OCI-LY1 (cell line): ENCODE results near the gene LY6G5C.
A peak's percentile ranks its signal among the peaks of the same experiment; 100 is the strongest.

Experiments used
- H2AFZ ChIP-seq: fragments of 200-600 bp; sonication (generic), shearing (Covaris generic); 2 replicates; pipeline ENCODE4 v1.6.0; 2014; ENCODE audit warnings: antibody characterized with exemption, mild to moderate bottlenecking, low read length
- H3F3A ChIP-seq: fragments of 200-600 bp; sonication (generic), shearing (Covaris generic); 2 replicates; pipeline ENCODE4 v1.6.0; 2014; ENCODE audit warnings: mild to moderate bottlenecking, antibody characterized with exemption, low read length, moderate library complexity; ENCODE audit not compliant: insufficient read depth
- H3K27ac ChIP-seq: fragments of 200-600 bp; sonication (generic); 2 replicates; pipeline ENCODE4 v1.5.1; 2014; ENCODE audit warnings: low read length, mixed run types, mild to moderate bottlenecking, low read depth; ENCODE audit not compliant: poor library complexity, severe bottlenecking
- H3K27me3 ChIP-seq: fragments of 200-600 bp; sonication (generic); 2 replicates; pipeline ENCODE4 v1.6.0; 2014; ENCODE audit warnings: antibody characterized with exemption, mild to moderate bottlenecking, low read length, moderate library complexity; ENCODE audit not compliant: insufficient read depth
- H3K36me3 ChIP-seq: fragments of 200-600 bp; sonication (generic); 2 replicates; pipeline ENCODE4 v1.6.1; 2014; ENCODE audit warnings: mild to moderate bottlenecking, antibody characterized with exemption, low read length, moderate library complexity, mixed read lengths; ENCODE audit not compliant: insufficient read depth
- H3K4me1 ChIP-seq: fragments of 200-600 bp; sonication (generic); 2 replicates; pipeline ENCODE4 v1.5.1; 2014; ENCODE audit warnings: mild to moderate bottlenecking, low read length, moderate library complexity; ENCODE audit not compliant: insufficient read depth, severe bottlenecking
- H3K4me2 ChIP-seq: fragments of 200-600 bp; sonication (generic), shearing (Covaris generic); 2 replicates; pipeline ENCODE4 v1.6.1; 2014; ENCODE audit warnings: low read length
- H3K4me3 ChIP-seq: fragments of 200-600 bp; sonication (generic); 2 replicates; pipeline ENCODE4 v1.5.1; 2014; ENCODE audit warnings: low read length, low read depth, mild to moderate bottlenecking, mixed read lengths; ENCODE audit not compliant: poor library complexity, severe bottlenecking
- H3K79me2 ChIP-seq: fragments of 200-600 bp; shearing (Covaris generic); 2 replicates; pipeline ENCODE4 v1.6.1; 2016; ENCODE audit warnings: mixed run types, low read length, mixed read lengths; ENCODE audit not compliant: insufficient read depth
- H3K9ac ChIP-seq: fragments of 200-600 bp; sonication (generic), shearing (Covaris generic); 2 replicates; pipeline ENCODE4 v1.6.1; 2014; ENCODE audit warnings: mild to moderate bottlenecking, low read length, mixed read lengths
- H3K9me2 ChIP-seq: fragments of 200-600 bp; sonication (generic), shearing (Covaris generic); 2 replicates; pipeline ENCODE4 v1.6.1; 2014; ENCODE audit warnings: low read depth, mild to moderate bottlenecking, low read length, mixed read lengths
- H3K9me3 ChIP-seq: fragments of 200-600 bp; shearing (Covaris generic); 2 replicates; pipeline ENCODE4 v1.6.1; 2014; ENCODE audit warnings: low read length, mixed read lengths
- H4K20me1 ChIP-seq: fragments of 200-600 bp; sonication (generic), shearing (Covaris generic); 2 replicates; pipeline ENCODE4 v1.6.0; 2016; ENCODE audit warnings: mild to moderate bottlenecking, low read length; ENCODE audit not compliant: insufficient read depth
- EZH2 ChIP-seq: fragments of 200-600 bp; sonication (generic), shearing (Covaris generic); IDR thresholded peaks from 2 replicates; pipeline ENCODE4 v1.8.0; 2017; ENCODE audit warnings: borderline replicate concordance, mixed run types, mild to moderate bottlenecking, antibody characterized with exemption, low read length, moderate library complexity, mixed read lengths
- TF ChIP-seq, protein P1 (sequence below): fragments of 200-600 bp; sonication (generic), shearing (Covaris generic); IDR thresholded peaks from 2 replicates; pipeline ENCODE4 v1.5.1; 2017; ENCODE audit warnings: mild to moderate bottlenecking, antibody characterized with exemption, low read length, moderate library complexity, mixed read lengths

LY6G5C gene

DNA sequence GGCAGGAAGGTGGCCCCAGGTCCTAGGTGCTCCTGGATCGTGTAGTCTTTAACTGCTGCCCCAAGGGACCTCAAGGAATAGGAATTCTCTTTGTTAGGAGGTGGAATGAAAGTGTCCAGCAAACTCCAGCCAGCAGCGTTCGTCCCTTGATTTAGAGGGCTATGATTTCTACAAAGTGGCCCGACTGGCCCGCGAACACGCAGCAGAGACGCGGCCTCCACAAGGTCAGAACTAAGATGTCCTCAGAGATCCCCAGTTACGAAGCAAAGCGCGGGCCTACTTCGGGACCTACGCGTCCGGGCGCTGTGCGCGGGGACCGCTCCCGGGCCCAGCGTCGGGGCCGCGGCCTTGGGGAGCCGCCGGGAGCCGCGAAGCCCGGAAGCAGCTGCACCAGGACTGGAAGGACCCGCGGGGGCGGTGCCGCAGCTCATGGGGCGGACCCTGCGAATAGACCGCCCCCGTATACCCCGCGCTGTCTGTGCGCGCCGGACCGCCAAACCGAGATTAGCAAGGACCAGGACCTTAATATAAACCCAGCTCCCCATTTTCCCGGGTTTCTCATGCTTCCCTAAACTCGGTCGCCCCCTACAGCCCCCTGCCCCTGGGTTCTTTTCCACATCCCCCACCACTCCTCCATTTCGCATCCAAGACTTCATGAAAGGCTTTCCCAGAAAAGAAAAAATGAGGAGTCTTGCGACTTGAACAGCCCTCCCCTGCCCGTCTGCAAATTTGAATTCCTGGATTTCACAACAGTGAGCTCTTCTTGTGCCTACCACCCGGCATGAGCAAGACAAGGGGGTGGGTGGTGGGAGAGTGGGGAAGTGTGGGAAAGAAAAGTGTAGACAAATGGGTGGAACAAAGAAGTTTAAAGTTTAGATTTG lies 20.2 kb downstream of the LY6G5C start, which contains the start of gene C6orf47:
TSS of gene C6orf47 (minus strand) at position 398 of the 881 bp plus-strand sequence. CDS start 831 bp downstream, outside the sequence.
- no peaks in the 10 kb centered on the region for H3K27me3 ChIP-seq
- peaks cover 18% of the 10 kb centered on the region; the same call in 1 of the 2 replicates for H3K79me2 ChIP-seq
- peaks cover 17% of the 10 kb centered on the region; the same call in 1 of the 2 replicates for H3K36me3 ChIP-seq
- no peak for TF ChIP-seq EZH2
- TF ChIP-seq, protein P1, sequence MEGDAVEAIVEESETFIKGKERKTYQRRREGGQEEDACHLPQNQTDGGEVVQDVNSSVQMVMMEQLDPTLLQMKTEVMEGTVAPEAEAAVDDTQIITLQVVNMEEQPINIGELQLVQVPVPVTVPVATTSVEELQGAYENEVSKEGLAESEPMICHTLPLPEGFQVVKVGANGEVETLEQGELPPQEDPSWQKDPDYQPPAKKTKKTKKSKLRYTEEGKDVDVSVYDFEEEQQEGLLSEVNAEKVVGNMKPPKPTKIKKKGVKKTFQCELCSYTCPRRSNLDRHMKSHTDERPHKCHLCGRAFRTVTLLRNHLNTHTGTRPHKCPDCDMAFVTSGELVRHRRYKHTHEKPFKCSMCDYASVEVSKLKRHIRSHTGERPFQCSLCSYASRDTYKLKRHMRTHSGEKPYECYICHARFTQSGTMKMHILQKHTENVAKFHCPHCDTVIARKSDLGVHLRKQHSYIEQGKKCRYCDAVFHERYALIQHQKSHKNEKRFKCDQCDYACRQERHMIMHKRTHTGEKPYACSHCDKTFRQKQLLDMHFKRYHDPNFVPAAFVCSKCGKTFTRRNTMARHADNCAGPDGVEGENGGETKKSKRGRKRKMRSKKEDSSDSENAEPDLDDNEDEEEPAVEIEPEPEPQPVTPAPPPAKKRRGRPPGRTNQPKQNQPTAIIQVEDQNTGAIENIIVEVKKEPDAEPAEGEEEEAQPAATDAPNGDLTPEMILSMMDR, result no peak
- no peak within 1 kb of the TSS for H2AFZ ChIP-seq
- H3K9me3 ChIP-seq, result no peaks in the 10 kb centered on the region
- no peaks in the 10 kb centered on the region for H3F3A ChIP-seq
- peak within 1 kb of the TSS; percentile 97 for H3K4me2 ChIP-seq
- peak within 1 kb of the TSS; percentile 54 for H3K27ac ChIP-seq
- no peaks in the 10 kb centered on the region for H3K9me2 ChIP-seq
- H3K9ac ChIP-seq, result peak within 1 kb of the TSS; percentile 94
- no peaks in the 10 kb centered on the region for H4K20me1 ChIP-seq
- H3K4me1 ChIP-seq, result peaks cover 60% of the 10 kb centered on the region
- H3K4me3 ChIP-seq, result peak within 1 kb of the TSS; percentile 89

DNA sequence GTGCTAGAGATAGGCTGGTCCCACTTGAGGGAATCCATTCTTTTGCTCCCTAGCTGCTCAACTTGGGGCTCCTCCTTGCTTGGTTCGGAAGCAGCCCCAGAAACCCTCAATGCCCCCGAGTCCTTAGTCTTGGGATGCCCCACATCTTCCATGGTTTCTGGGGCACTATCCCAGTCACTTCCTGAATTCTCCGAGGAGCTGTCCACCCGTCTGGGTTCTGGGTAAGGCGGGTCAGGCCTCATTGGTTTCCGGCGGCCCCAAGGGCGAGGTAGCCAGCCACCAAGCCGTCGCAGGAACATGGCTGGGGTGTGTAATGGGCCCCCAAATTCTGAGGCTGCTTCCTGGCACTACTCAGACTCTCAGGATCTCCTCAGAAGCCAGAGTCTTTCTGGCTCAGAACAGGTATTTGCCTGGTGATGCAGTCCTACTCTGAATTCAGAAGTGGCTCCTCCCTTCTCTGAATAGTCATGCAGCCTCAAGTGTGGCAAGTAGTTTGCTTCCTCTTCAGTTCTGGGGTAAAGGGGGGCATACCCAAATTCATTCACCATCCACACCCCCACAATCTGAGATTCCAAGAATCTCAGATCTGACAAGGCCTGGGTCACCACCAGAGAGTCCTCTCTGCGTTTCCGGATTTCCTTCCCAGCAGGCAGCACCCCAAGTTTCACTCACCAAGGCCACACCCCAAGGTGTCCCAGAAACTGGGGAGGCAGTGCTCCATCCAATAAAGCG lies 21.1 kb downstream of the LY6G5C start:
- H4K20me1 ChIP-seq, result no peaks in the 10 kb centered on the region
- H3K27ac ChIP-seq, result peak overlapping the region; percentile 54
- peak overlapping the region; percentile 94 for H3K9ac ChIP-seq
- peak overlapping the region; percentile 89 for H3K4me3 ChIP-seq
- H3K36me3 ChIP-seq, result peaks cover 17% of the 10 kb centered on the region; the same call in 1 of the 2 replicates
- peak overlapping the region; percentile 97 for H3K4me2 ChIP-seq
- peaks cover 60% of the 10 kb centered on the region for H3K4me1 ChIP-seq
- TF ChIP-seq, protein P1, result no peak
- TF ChIP-seq EZH2, result no peak
- no peaks in the 10 kb centered on the region for H3K9me2 ChIP-seq
- H3K79me2 ChIP-seq, result peaks cover 18% of the 10 kb centered on the region; the same call in 1 of the 2 replicates
- no peaks in the 10 kb centered on the region for H3F3A ChIP-seq
- no peaks in the 10 kb centered on the region for H3K9me3 ChIP-seq
- H2AFZ ChIP-seq, result no peak overlapping the region
- H3K27me3 ChIP-seq, result no peaks in the 10 kb centered on the region

DNA sequence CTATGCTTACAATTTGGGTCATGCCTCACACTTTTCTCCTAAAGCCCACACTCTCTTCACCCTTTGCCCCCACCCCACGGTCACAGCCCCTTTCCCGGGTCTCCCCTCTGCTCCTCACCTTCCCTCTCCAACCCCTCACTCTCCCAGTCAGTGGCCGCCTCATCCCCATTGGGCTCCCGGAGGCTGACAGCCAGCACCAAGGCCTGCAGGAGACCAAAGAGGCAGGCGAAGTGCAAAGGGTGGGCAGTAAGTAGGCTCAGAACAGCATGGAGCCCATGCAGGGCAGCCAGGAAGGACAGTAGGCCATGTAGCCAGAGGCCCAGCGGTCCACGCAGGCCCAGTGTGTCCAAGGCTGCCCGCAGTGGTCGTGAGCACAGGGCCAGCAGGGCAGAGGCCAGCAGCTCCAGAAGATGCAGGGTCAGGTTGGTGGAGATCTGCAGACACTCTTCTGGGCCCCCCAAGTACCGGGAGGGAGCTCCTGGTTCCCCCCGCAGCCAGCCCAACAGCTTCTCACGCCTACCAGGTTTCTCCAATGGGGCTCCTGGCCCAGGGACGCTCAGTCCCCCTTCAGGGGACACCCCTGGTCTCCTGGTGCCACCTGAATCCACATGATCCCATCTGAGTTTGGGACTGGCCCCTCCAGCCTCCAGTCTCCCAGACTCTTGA lies 21.8 kb downstream of the LY6G5C start:
- H3K4me2 ChIP-seq, result peak overlapping the region; percentile 97
- TF ChIP-seq, protein P1, result no peak
- TF ChIP-seq EZH2, result no peak
- H2AFZ ChIP-seq, result no peak overlapping the region
- H3K27me3 ChIP-seq, result no peaks in the 10 kb centered on the region
- H4K20me1 ChIP-seq, result no peaks in the 10 kb centered on the region
- H3K36me3 ChIP-seq, result peaks cover 17% of the 10 kb centered on the region; the same call in 1 of the 2 replicates
- H3K79me2 ChIP-seq, result peaks cover 13% of the 10 kb centered on the region; the same call in 1 of the 2 replicates
- peak overlapping the region; percentile 94; the same call in 1 of the 2 replicates for H3K9ac ChIP-seq
- no peaks in the 10 kb centered on the region for H3F3A ChIP-seq
- H3K4me3 ChIP-seq, result peak overlapping the region; percentile 89
- no peaks in the 10 kb centered on the region for H3K9me3 ChIP-seq
- no peak overlapping the region for H3K27ac ChIP-seq
- H3K9me2 ChIP-seq, result no peaks in the 10 kb centered on the region
- H3K4me1 ChIP-seq, result peaks cover 56% of the 10 kb centered on the region
